Suprapubic skin (tissue), 3 donors: ENCODE measurements around the gene LRRC4.

ENCODE experiments used
- CTCF ChIP-seq, 2 donors: fragments of 200-600 bp in 1 of 2; fragments of 450-650 bp in 1 of 2; sonication (generic) in 1 of 2; IDR thresholded peaks; one replicate each; pipeline ENCODE4 v1.5.1; 2016 to 2019; ENCODE audit warnings: antibody characterized with exemption in 2 of 2, mild to moderate bottlenecking in 1 of 2, moderate library complexity in 1 of 2
- POLR2A ChIP-seq, 2 donors: fragments of 450-650 bp; IDR thresholded peaks; one replicate each; pipeline ENCODE4 v1.6.1; 2017; ENCODE audit warnings: antibody characterized with exemption in 2 of 2, mild to moderate bottlenecking in 2 of 2, moderate library complexity in 2 of 2

DNA sequence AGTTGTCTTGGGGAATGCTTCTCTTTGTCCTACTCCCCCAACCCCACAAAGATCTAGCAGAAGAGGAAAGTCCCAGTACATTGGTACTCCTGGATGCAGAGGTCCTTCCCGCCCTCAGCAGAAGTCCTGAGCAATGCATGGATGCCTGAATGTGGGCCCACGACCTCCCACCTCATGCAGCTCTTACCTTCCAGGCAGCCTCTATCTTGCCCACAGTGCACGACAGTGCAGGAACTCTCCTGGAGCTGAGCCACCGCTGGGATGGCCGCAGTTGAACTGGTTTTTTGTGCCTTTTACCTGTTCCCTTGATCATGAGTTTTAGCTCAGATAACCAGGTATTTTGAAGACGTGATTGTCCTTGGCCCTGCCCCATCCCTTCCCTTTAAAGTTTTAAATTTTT, 37.9 kb downstream of the LRRC4 start:
- no peak for TF ChIP-seq CTCF (IDR thresholded peaks at IDR 0.05)
- TF ChIP-seq POLR2A (IDR thresholded peaks at IDR 0.05), result no peak
